Measurements from ENCODE around the gene SHROOM4. TPM values are rescaled to one million over a fixed set of nuclear protein-coding genes. Genes with fewer than 3 reads are reported as not detected.
A peak's percentile ranks its signal among the peaks of the same experiment; 100 is the strongest.

Gene SHROOM4
- total and polyA plus RNA-seq, 2 experiments from 2014 or later = 1.9 to 8.5 TPM

DNA sequence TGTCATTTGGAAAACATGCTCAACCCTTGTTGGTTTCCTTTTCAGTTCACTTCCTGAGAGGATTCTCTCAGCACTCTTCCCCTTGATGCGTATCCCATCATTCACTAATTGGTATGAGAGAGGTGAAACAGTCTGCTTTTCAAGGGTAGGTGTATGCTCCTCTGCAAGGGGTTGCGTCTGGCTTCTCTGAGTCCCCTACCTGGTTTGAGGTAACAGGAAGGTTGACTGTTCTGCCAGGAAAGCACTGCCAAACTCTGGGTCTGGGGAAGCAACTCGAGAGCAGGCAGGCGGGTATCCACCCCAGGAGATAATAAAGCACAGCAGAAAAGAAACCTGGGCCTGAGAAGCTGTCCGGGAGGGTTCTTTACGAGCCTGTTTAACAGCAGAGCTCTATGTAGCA lies 101.2 kb downstream of the SHROOM4 start:
- no peak for DNase-seq (ENCODE audit: low spot score)
- Histone ChIP-seq H3K4me3 (no peak overlapping the region), H3K79me2 (replicated peaks; ENCODE audit: insufficient read depth) (no peaks in the 10 kb centered on the region), H2AFZ (no peak overlapping the region), H3K4me2 (peak overlapping the region; percentile 45), H3F3A (replicated peaks; ENCODE audit: low read depth) (0 out of 2 replicates have a peak, but pooled peaks cover 6% of the 10 kb centered on the region), H3K36me3 (ENCODE audit: insufficient read depth) (no peaks in the 10 kb centered on the region), H4K20me1 (replicated peaks; ENCODE audit: insufficient read depth) (no peaks in the 10 kb centered on the region), H3K27me3 (ENCODE audit: insufficient read depth) (no peaks in the 10 kb centered on the region), H3K4me1 (ENCODE audit: insufficient read depth) (peaks cover 41% of the 10 kb centered on the region), H3K27ac (ENCODE audit: low read depth) (peak overlapping the region; percentile 63), H3K9me2 (ENCODE audit: insufficient read depth) (no peaks in the 10 kb centered on the region)
- no peak overlapping the region for H3K27ac Mint-ChIP-seq
- peaks cover 32% of the 10 kb centered on the region for H3K4me1 Mint-ChIP-seq
- no peaks in the 10 kb centered on the region for H3K27me3 Mint-ChIP-seq (ENCODE audit: insufficient read depth, low read depth, poor library complexity)
- H3K36me3 Mint-ChIP-seq (ENCODE audit: low read depth) = no peaks in the 10 kb centered on the region
- H3K4me3 Mint-ChIP-seq = no peak overlapping the region
- TF ChIP-seq ZNF114 (CRISPR knock-in tag; IDR thresholded peaks at IDR 0.05) (no peak), CTCF (conservative IDR thresholded peaks at IDR 0.05; ENCODE audit: low read depth in 2 of 2) (no peak), ZNF331 (CRISPR knock-in tag; IDR thresholded peaks at IDR 0.05; ENCODE audit: low read depth) (no peak), POLR2AphosphoS5 (IDR thresholded peaks at IDR 0.05; ENCODE audit: low read depth) (no peak)
- TF ChIP-seq, protein P1, sequence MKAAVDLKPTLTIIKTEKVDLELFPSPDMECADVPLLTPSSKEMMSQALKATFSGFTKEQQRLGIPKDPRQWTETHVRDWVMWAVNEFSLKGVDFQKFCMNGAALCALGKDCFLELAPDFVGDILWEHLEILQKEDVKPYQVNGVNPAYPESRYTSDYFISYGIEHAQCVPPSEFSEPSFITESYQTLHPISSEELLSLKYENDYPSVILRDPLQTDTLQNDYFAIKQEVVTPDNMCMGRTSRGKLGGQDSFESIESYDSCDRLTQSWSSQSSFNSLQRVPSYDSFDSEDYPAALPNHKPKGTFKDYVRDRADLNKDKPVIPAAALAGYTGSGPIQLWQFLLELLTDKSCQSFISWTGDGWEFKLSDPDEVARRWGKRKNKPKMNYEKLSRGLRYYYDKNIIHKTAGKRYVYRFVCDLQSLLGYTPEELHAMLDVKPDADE (IDR thresholded peaks at IDR 0.05) = no peak
- ATAC-seq = peak; percentile 49
- no peaks in the 10 kb centered on the region; the same call in 2 of the 3 replicates for H3K9me3 Mint-ChIP-seq

- Histone ChIP-seq H2AFZ (no peak overlapping the region), H3K4me1 (ENCODE audit: insufficient read depth) (peaks cover 48% of the 10 kb centered on the region), H3K79me2 (replicated peaks; ENCODE audit: insufficient read depth) (no peaks in the 10 kb centered on the region), H3F3A (replicated peaks; ENCODE audit: low read depth) (0 out of 2 replicates have a peak, but pooled peaks cover 6% of the 10 kb centered on the region), H3K36me3 (ENCODE audit: insufficient read depth) (no peaks in the 10 kb centered on the region), H3K27ac (ENCODE audit: low read depth) (no peak overlapping the region), H4K20me1 (replicated peaks; ENCODE audit: insufficient read depth) (no peaks in the 10 kb centered on the region), H3K4me3 (no peak overlapping the region), H3K4me2 (no peak overlapping the region), H3K9me2 (ENCODE audit: insufficient read depth) (no peaks in the 10 kb centered on the region), H3K27me3 (ENCODE audit: insufficient read depth) (no peaks in the 10 kb centered on the region)
- H3K27ac Mint-ChIP-seq = no peak overlapping the region
- peaks cover 37% of the 10 kb centered on the region for H3K4me1 Mint-ChIP-seq
- H3K9me3 Mint-ChIP-seq = no peaks in the 10 kb centered on the region; the same call in 2 of the 3 replicates
- H3K4me3 Mint-ChIP-seq = no peak overlapping the region
- TF ChIP-seq ZNF331 (CRISPR knock-in tag; IDR thresholded peaks at IDR 0.05; ENCODE audit: low read depth) (no peak), EZH2phosphoT487 (IDR thresholded peaks at IDR 0.05; ENCODE audit: unreplicated experiment) (no peak), JUNB (IDR thresholded peaks at IDR 0.05; ENCODE audit: unreplicated experiment) (no peak), ZNF114 (CRISPR knock-in tag; IDR thresholded peaks at IDR 0.05) (no peak), NANOG (IDR thresholded peaks at IDR 0.05; ENCODE audit: borderline replicate concordance) (peak; percentile 64; the same call in 1 of the 2 replicates)
- ATAC-seq (peak; percentile 75), DNase-seq (ENCODE audit: low spot score) (no peak)
- H3K27me3 Mint-ChIP-seq (ENCODE audit: insufficient read depth, low read depth, poor library complexity) = no peaks in the 10 kb centered on the region
- no peaks in the 10 kb centered on the region for H3K36me3 Mint-ChIP-seq (ENCODE audit: low read depth)
Observed at GRCh38 chrX:50711907-50712306, 102.1 kb downstream of the SHROOM4 start.
